ENCODE data around the gene COL25A1. TPM values are rescaled to one million over a fixed set of nuclear protein-coding genes. Genes with fewer than 3 reads are reported as not detected.

COL25A1 gene
- total RNA-seq, 1 experiment from 2014 or later: 10.4 TPM

GRCh38 chr4:109296527-109296926, 5.9 kb downstream of the COL25A1 start:
- DNase-seq (ENCODE audit: low read depth, low spot score): no peak
- in situ Hi-C loops (cut with HindIII; ENCODE audit: low pct_unique_long_range_greater_than_20kb, low sequenced_read_pairs): no loop called here

GRCh38 chr4:109295081-109295480, 7.4 kb downstream of the COL25A1 start:
- no peak for DNase-seq (ENCODE audit: low read depth, low spot score)
- in situ Hi-C loops (cut with HindIII; ENCODE audit: low pct_unique_long_range_greater_than_20kb, low sequenced_read_pairs): no loop called here

DNA sequence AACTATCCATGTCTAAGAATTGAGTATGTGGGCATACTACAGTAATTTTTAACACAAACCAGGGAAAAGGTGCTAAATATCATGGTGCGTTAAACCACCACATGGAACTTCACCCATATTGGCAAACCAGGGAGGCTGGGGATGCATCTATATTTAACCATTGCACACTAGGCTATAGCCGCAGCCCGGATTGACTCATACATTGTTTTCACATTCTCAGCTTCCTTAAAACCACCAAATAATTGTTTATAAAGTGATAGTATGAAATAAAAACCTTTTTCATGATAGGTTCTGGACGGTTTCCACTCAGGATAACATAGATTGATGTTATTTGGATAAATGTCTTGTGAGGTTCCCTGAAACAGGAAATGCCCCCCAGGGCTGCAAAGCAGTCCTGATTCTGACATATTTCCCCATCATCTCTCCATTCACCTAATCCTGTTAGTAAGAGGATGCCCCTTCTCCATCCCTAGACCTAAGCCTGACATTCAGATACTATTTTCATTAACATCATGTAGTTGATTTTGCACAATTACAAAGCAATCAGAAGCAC, 7.9 kb downstream of the COL25A1 start:
- DNase-seq (ENCODE audit: low read depth, low spot score): no peak
- in situ Hi-C loops (cut with HindIII; ENCODE audit: low pct_unique_long_range_greater_than_20kb, low sequenced_read_pairs): no loop called here

- in situ Hi-C loops (cut with HindIII; ENCODE audit: low pct_unique_long_range_greater_than_20kb, low sequenced_read_pairs): no loop called here
- peak; percentile 71 for DNase-seq (ENCODE audit: low read depth, low spot score)
Observed at GRCh38 chr4:109294006-109294405, 8.5 kb downstream of the COL25A1 start.

- no peak for DNase-seq (ENCODE audit: low read depth, low spot score)
- in situ Hi-C loops (cut with HindIII; ENCODE audit: low pct_unique_long_range_greater_than_20kb, low sequenced_read_pairs): no loop called here
Observed at GRCh38 chr4:109291707-109292238, 10.7 kb downstream of the COL25A1 start.

DNA sequence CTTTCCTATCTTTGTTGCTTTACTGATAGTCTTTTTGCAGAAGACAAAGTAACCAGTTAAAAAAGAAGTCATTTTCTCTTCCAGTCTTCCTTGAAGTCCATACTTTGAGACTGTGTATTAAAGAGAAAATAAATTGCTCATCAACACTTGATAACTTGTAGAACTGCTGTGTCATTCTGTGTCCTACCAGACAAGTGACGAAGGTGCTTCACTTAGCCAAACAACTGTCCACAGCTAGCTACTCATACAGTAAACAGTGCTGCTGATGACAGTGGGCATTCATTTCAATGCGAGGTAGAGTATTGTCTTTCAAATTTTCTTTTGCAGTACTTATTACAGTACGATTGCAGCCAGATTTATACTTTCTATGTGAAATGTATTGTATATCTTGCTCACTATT, 11.5 kb downstream of the COL25A1 start:
- in situ Hi-C loops (cut with HindIII; ENCODE audit: low pct_unique_long_range_greater_than_20kb, low sequenced_read_pairs): no loop called here
- no peak for DNase-seq (ENCODE audit: low read depth, low spot score)

GRCh38 chr4:109278594-109279031, 23.8 kb downstream of the COL25A1 start:
- in situ Hi-C loops (cut with HindIII; ENCODE audit: low pct_unique_long_range_greater_than_20kb, low sequenced_read_pairs): no loop called here
- no peak for DNase-seq (ENCODE audit: low read depth, low spot score)

GRCh38 chr4:109276482-109277095, 25.9 kb downstream of the COL25A1 start:
- in situ Hi-C loops (cut with HindIII; ENCODE audit: low pct_unique_long_range_greater_than_20kb, low sequenced_read_pairs): no loop called here
- DNase-seq (ENCODE audit: low read depth, low spot score): no peak

GRCh38 chr4:109275066-109275745, 27.3 kb downstream of the COL25A1 start:
- peak; percentile 94 for DNase-seq (ENCODE audit: low read depth, low spot score)

DNA sequence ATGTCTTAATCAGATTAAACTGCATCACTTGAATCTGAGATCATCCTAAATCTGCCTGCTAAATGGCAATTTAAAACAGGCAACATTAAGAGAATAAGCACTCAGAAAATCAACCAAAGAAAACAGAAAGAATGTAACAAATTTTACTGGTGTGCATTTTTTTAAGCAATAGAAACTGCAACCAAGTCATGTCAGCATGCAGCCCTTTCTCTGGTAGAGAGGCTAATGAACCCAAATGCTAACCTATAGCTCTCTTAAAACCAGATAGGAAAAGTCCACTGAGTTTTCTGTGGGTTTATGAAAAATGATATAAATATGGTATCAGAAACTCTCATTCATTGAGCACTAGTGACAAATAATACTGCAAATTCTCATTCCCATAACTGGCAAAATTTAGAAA, 35.6 kb downstream of the COL25A1 start:
- no peak for DNase-seq (ENCODE audit: low read depth, low spot score)
- in situ Hi-C loops (cut with HindIII; ENCODE audit: low pct_unique_long_range_greater_than_20kb, low sequenced_read_pairs): no loop called here

More at GRCh38 chr4:109275066-109275745, 27.3 kb downstream of the COL25A1 start:
- in situ Hi-C loops (cut with HindIII; ENCODE audit: low pct_unique_long_range_greater_than_20kb, low sequenced_read_pairs): no loop called here

- in situ Hi-C loops (cut with HindIII; ENCODE audit: low pct_unique_long_range_greater_than_20kb, low sequenced_read_pairs): no loop called here
Observed at GRCh38 chr4:109266236-109266635, 36.2 kb downstream of the COL25A1 start.

GRCh38 chr4:109263721-109264120, 38.7 kb downstream of the COL25A1 start:
- peak; percentile 55 for DNase-seq (ENCODE audit: low read depth, low spot score)
- in situ Hi-C loops (cut with HindIII; ENCODE audit: low pct_unique_long_range_greater_than_20kb, low sequenced_read_pairs): no loop called here

More at GRCh38 chr4:109266236-109266635, 36.2 kb downstream of the COL25A1 start:
- peak; percentile 90 for DNase-seq (ENCODE audit: low read depth, low spot score)

- in situ Hi-C loops (cut with HindIII; ENCODE audit: low pct_unique_long_range_greater_than_20kb, low sequenced_read_pairs): no loop called here
- no peak for DNase-seq (ENCODE audit: low read depth, low spot score)
Observed at GRCh38 chr4:109256818-109257217, 45.6 kb downstream of the COL25A1 start.

DNA sequence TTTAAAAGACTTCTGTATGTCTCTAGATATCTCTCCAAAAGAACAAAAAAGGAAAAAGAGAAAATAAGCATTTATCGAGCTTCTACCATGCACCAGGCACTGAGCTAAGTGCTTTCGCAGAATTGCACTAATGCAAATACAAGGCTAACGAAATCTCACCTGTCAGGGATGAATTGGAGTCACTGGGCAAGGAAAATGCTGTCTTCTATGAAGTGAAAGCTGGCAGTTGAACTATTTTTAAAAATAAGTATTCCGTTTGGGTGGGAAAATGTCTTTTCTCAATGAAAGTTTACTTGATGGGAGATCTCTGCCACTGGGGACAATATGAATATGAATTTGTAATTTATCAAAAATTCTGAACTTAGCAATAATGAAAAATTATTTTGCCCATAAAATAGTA, 47.6 kb downstream of the COL25A1 start:
- DNase-seq (ENCODE audit: low read depth, low spot score): no peak
- in situ Hi-C loops (cut with HindIII; ENCODE audit: low pct_unique_long_range_greater_than_20kb, low sequenced_read_pairs): no loop called here

DNA sequence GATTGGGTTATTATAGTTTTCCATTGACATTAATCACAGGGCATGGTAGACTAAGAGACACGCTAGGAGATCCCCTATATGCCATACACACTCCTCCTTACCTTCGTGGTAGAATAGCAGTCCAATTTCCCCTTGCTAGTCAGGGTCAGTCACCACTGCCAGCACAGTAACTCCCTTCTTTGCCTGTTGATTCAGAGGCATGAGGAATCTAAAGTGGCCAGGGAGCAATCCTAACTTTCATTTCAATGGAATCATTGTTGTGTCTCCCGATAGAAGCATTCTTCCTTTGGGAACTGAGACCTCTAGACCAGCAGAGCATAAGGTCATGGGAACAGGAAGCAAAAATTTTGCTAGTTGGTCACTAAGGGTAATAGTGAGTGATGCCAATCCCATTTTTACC, 51.1 kb downstream of the COL25A1 start:
- DNase-seq (ENCODE audit: low read depth, low spot score): peak; percentile 98

GRCh38 chr4:109248322-109248900, 54.0 kb downstream of the COL25A1 start:
- DNase-seq (ENCODE audit: low read depth, low spot score): no peak
- in situ Hi-C loops (cut with HindIII; ENCODE audit: low pct_unique_long_range_greater_than_20kb, low sequenced_read_pairs): no loop called here

More for the DNA sequence above, 51.1 kb downstream of the COL25A1 start:
- in situ Hi-C loops (cut with HindIII; ENCODE audit: low pct_unique_long_range_greater_than_20kb, low sequenced_read_pairs): no loop called here

GRCh38 chr4:109243871-109244270, 58.6 kb downstream of the COL25A1 start:
- in situ Hi-C loops (cut with HindIII; ENCODE audit: low pct_unique_long_range_greater_than_20kb, low sequenced_read_pairs): no loop called here
- peak; percentile 69 for DNase-seq (ENCODE audit: low read depth, low spot score)

DNA sequence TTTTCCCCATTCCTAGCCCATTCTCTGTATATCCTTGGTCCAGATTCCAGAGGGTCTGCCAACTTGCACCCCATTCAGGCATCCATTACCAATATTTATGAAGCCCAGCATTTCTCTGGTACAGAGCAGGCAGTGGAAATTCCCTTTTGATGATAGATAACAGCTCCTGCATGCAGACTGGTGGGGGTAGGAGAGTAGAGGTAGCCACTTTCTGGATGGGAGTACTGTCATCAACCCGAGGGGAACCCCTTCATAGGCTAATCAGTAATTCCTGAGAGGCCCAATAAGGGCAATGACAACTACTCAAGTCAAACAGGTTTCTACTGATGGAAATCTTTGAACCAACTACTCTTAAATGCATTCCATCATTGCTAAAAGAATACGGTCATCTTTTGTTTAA, 63.7 kb downstream of the COL25A1 start:
- in situ Hi-C loops (cut with HindIII; ENCODE audit: low pct_unique_long_range_greater_than_20kb, low sequenced_read_pairs): no loop called here
- no peak for DNase-seq (ENCODE audit: low read depth, low spot score)

Measured in SK-MEL-5 (cell line).